Measurements from ENCODE around the gene FCHO1.

DNA sequence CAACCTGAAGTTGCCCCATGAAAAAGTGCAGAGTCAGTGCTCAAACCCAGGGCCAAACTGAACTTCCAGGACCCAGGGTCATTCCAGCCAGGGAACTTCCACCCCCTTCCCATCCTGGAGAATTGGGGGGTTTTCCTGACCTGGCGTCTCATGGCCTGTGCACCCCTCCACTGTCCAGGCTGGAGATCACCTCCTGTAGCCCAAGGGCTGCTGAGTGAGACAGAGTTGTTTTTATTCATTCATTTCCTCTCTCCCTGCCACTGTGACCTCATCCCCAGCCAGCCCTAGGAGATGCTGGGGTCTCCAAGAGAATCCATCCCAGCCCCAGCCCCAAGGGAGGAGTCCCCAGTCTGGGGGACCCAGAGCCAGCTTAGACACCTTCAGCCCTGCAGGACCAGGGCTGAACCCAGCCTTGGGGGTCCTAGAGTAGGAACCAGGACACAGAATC is 4.2 kb downstream of the FCHO1 start:
- no peak for TF ChIP-seq GATA2 (IDR thresholded peaks at IDR 0.05; ENCODE audit: low read depth, low read length)
- no peak for TF ChIP-seq GATA3 (IDR thresholded peaks at IDR 0.05; ENCODE audit: low read depth, low read length)

All from SH-SY5Y (cell line).